Ureter (tissue), 1 donor: ENCODE data around the gene RIMS1. TPM values are rescaled to one million over a fixed set of nuclear protein-coding genes. Genes with fewer than 3 reads are reported as not detected.
"Not testable (repeated sequence)": the region's sequence is repeated elsewhere in the genome, so short reads cannot be mapped to it uniquely, and the experiment has no call there.

ENCODE experiments used
- DNase-seq: peaks from one replicate; pipeline ENCODE4 v3.0.0-alpha.2; 2020; ENCODE audit warnings: low spot score
- total RNA-seq: library from RNA; stranded (reverse); gene quantifications from one replicate; pipeline ENCODE4 v1.2.4, GENCODE V29; 2023
- donor health status: DM: yes; HTN: yes; CAD: no.

Gene RIMS1
- total RNA-seq, 1 donor from 2014 or later: 5.2 TPM

- no peak for DNase-seq
Observed at GRCh38 chr6:72328775-72329174, 442.4 kb downstream of the RIMS1 start.

GRCh38 chr6:72335203-72335602, 448.9 kb downstream of the RIMS1 start:
- DNase-seq: not testable (repeated sequence)

GRCh38 chr6:72348926-72349325, 462.6 kb downstream of the RIMS1 start:
- no peak for DNase-seq

GRCh38 chr6:72350296-72350881, 464.0 kb downstream of the RIMS1 start:
- DNase-seq: no peak

GRCh38 chr6:72363844-72364740, 477.7 kb downstream of the RIMS1 start:
- DNase-seq: no peak

GRCh38 chr6:72365773-72366172, 479.4 kb downstream of the RIMS1 start:
- DNase-seq: no peak

GRCh38 chr6:72367439-72367838, 481.1 kb downstream of the RIMS1 start:
- no peak for DNase-seq

GRCh38 chr6:72371473-72371872, 485.1 kb downstream of the RIMS1 start:
- no peak for DNase-seq

- no peak for DNase-seq
Observed at GRCh38 chr6:72374172-72374571, 487.8 kb downstream of the RIMS1 start.

- no peak for DNase-seq
Observed at GRCh38 chr6:72374857-72375256, 488.5 kb downstream of the RIMS1 start.

- DNase-seq: no peak
Observed at GRCh38 chr6:72376736-72377135, 490.4 kb downstream of the RIMS1 start.

GRCh38 chr6:72381076-72381475, 494.7 kb downstream of the RIMS1 start:
- no peak for DNase-seq

GRCh38 chr6:72382602-72383529, 496.5 kb downstream of the RIMS1 start:
- no peak for DNase-seq

GRCh38 chr6:72386324-72386723, 500.0 kb downstream of the RIMS1 start:
- no peak for DNase-seq

- no peak for DNase-seq
Observed at GRCh38 chr6:72389698-72390097, 503.3 kb downstream of the RIMS1 start.

GRCh38 chr6:72390548-72390947, 504.2 kb downstream of the RIMS1 start:
- DNase-seq: no peak

GRCh38 chr6:72401865-72402264, 515.5 kb downstream of the RIMS1 start:
- no peak for DNase-seq

- DNase-seq: no peak
Observed at GRCh38 chr6:72403413-72403812, 517.1 kb downstream of the RIMS1 start.

GRCh38 chr6:72406517-72406916, 520.2 kb downstream of the RIMS1 start:
- no peak for DNase-seq

- no peak for DNase-seq
Observed at GRCh38 chr6:72410769-72411168, 524.4 kb downstream of the RIMS1 start.

GRCh38 chr6:72411872-72412708, 525.7 kb downstream of the RIMS1 start:
- peak; percentile 83 for DNase-seq
